Measurements from ENCODE around the gene NR1H2.
A peak's percentile ranks its signal among the peaks of the same experiment; 100 is the strongest.

Gene NR1H2

GRCh38 chr19:50432221-50433028, 56.2 kb downstream of the NR1H2 start, which contains the start of gene MYBPC2:
TSS of gene MYBPC2 (plus strand) at chr19:50432892. CDS start at chr19:50432954, 62 bp downstream.
- peak within 1 kb of the TSS; percentile 35 for H3K27ac ChIP-seq (ENCODE audit: insufficient read depth, low read length, poor library complexity, severe bottlenecking)

More at GRCh38 chr19:50432221-50433028, 56.2 kb downstream of the NR1H2 start, which contains the start of gene MYBPC2:
- Histone ChIP-seq H3K9me3 (ENCODE audit: control insufficient read depth, low read length) (no peaks in the 10 kb centered on the region), H3K36me3 (ENCODE audit: control insufficient read depth, insufficient read depth, low read length) (no peaks in the 10 kb centered on the region), H3K27me3 (replicated peaks; ENCODE audit: control insufficient read depth, insufficient read depth, low read length, poor library complexity, severe bottlenecking) (peaks cover 8% of the 10 kb centered on the region), H3K4me1 (ENCODE audit: control insufficient read depth, insufficient read depth, low read length, poor library complexity, severe bottlenecking) (peaks cover 13% of the 10 kb centered on the region), H3K4me3 (ENCODE audit: insufficient read depth, low read depth, low read length, poor library complexity, severe bottlenecking) (peak within 1 kb of the TSS; percentile 44)
- DNase-seq: no peak

Data from effector memory CD4-positive, alpha-beta T cell (primary cell).